ENCODE results near the gene ABHD3.
A peak's percentile ranks its signal among the peaks of the same experiment; 100 is the strongest.
"Not testable (repeated sequence)": the region's sequence is repeated elsewhere in the genome, so short reads cannot be mapped to it uniquely, and the experiment has no call there.

Gene ABHD3, protein sequence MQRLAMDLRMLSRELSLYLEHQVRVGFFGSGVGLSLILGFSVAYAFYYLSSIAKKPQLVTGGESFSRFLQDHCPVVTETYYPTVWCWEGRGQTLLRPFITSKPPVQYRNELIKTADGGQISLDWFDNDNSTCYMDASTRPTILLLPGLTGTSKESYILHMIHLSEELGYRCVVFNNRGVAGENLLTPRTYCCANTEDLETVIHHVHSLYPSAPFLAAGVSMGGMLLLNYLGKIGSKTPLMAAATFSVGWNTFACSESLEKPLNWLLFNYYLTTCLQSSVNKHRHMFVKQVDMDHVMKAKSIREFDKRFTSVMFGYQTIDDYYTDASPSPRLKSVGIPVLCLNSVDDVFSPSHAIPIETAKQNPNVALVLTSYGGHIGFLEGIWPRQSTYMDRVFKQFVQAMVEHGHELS
- total RNA-seq, result 22.0 to 65.6 (median 43.5) reads per million in 9 experiments

DNA sequence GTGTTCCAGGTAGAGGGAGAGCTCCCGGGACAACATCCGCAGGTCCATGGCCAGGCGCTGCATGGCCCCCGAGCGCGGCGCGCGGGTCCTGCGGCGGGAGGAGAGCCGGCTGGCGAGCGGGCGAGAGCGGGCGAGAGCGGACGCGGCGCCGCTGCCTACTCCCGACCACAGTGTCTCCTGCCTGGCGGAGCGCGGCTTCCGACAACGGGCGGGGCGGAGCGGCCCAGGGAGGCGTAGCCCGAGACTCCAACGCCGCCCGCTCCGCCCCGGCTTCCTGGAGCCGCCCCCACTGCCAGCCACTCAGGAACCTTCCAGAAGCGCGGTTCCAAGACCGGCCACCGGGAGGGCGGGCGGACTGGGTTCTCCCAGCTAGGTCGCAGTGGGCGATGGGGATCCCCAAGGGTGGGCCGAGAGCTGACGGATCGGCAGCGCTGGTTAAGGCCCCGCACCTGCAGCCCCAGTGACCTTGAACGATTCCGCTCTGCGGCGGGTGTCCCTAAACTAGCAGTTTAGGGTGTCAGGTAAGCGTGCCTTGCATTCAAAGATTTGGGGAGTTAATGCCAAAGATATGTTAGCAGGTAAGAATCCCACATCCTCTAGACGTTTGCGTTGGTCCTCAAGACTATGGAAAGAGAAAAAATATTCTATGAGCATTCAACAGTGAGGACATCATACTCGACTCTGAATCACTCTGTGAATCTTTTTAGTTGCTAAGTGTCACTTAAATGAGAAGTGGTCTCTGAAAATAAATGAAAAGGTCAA is at the start of gene ABHD3:
Gene ABHD3, minus strand, starts transcription at position 172 of the 762 bp plus-strand sequence. Its CDS starts 109 bp downstream, at position 63.
- H3K27ac Mint-ChIP-seq, result peak within 1 kb of the TSS; percentile 90 to 93
- H3K27me3 Mint-ChIP-seq, result no peaks in the 10 kb centered on the region
- peak; percentile 91 for ATAC-seq (replicated peaks)
- H3K9me3 Mint-ChIP-seq, result no peaks in the 10 kb centered on the region
- H3K36me3 Mint-ChIP-seq (ENCODE audit: insufficient read depth), result peaks cover 25% of the 10 kb centered on the region
- DNase-seq, result peak; percentile 88 to 91 (median 90)
- H3K4me3 Mint-ChIP-seq, result peak within 1 kb of the TSS; percentile 92 to 93
- peaks cover 12 to 16% of the 10 kb centered on the region in 2 donors for H3K4me1 Mint-ChIP-seq (ENCODE audit: low read depth in 2 of 2)

DNA sequence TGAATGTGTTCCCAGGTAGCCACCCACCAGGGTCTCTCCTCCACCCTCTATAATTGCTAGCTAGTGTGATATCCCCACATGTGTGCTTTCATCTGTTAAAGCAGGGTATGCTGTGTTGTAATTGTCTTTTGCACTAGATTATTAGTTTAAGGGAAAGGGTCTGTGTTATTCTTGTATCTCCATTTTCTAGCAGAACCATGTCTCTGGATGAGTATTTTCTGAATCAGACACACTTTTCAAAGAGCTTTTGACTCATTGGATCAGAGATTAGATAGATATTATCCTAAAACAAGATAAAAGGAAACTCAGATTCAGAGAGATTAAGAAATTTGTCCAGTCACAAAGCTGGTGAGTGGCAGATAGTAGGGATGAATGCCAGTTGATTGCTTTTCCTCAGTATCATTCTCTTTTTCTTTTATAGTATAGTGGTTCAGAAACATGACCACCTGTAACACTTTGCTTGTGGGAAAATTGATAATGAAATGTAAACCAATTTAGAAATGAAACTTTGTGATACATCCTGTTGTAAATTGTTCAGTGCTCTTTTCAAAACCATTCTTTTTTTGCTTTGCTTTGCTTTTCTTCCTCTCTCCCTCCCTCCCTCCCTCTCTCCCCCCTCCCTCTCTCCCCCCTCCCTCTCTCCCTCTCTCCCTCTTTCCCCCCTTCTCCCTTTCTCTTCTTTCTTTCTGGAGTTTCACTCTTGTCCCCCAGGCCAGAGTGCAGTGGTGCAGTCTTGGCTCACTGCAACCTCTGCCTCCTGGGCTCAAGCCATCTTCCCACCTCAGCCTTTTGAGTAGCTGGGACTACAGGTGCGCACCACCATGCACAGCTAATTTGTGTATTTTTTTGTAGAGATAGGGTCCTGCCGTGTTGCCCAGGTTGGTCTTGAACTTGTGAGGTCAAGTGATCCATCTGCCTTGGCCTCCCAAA is 43.5 kb upstream of the ABHD3 start:
- ATAC-seq (replicated peaks), result no peak
- Mint-ChIP-seq H3K27me3 (no peaks in the 10 kb centered on the region), H3K36me3 (ENCODE audit: insufficient read depth) (peaks cover 7% of the 10 kb centered on the region), H3K4me1 (ENCODE audit: low read depth in 2 of 2) (peaks cover 30 to 52% of the 10 kb centered on the region in 2 donors), H3K9me3 (no peaks in the 10 kb centered on the region), H3K27ac (peak overlapping the region; percentile 81 to 84), H3K4me3 (peak overlapping the region in 1 of 2 donors; percentile 37)
- DNase-seq, result no peak

DNA sequence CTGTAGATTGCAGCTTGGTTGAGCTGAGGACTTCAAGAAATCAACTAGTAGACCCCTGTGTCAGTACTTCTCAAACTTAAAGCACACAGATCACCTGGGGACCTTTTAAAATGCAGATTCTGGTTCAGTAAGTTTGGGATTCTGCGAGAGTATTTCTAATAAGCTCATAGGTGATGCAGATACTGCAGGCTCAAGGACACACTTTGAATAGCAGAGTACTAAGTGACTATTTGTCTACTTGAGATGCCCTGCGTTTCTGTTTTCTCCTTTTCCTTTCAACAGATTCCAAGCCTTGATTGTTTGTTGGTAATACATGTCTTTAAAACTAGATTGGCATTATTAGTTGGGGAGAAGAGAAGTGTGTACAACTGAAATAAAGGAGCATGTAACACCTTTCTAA is 42.7 kb upstream of the ABHD3 start:
- Mint-ChIP-seq H3K9me3 (no peaks in the 10 kb centered on the region), H3K27ac (peak overlapping the region; percentile 81 to 84), H3K27me3 (no peaks in the 10 kb centered on the region), H3K4me3 (no peak overlapping the region), H3K4me1 (ENCODE audit: low read depth in 2 of 2) (peaks cover 34 to 58% of the 10 kb centered on the region in 2 donors), H3K36me3 (ENCODE audit: insufficient read depth) (peaks cover 7% of the 10 kb centered on the region)
- ATAC-seq (replicated peaks), result no peak
- DNase-seq, result no peak

DNA sequence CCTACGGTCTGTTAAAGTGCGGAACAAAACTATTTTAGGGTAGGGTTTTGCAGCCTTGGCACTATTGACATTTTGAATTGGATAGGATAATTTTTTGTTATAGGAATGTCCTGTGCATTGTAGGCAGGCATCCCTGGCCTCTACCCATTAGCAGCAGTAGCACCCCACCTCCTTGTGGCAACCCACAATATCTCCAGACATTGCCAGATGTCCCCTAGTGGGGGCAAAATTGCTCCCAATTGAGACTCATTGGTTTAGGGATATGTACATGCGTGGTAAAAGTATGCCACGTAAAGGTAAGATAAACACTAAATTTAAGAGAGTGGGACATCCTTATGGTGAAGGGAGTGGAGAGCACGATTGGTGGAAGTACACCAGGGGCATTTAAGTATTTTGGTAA is 40.7 kb upstream of the ABHD3 start:
- DNase-seq (no peak), ATAC-seq (replicated peaks) (no peak)
- Mint-ChIP-seq H3K4me3 (no peak overlapping the region), H3K36me3 (ENCODE audit: insufficient read depth) (peaks cover 8% of the 10 kb centered on the region), H3K27me3 (no peaks in the 10 kb centered on the region), H3K9me3 (no peaks in the 10 kb centered on the region), H3K4me1 (ENCODE audit: low read depth in 2 of 2) (peaks cover 36 to 56% of the 10 kb centered on the region in 2 donors), H3K27ac (peak overlapping the region; percentile 6 to 9)

DNA sequence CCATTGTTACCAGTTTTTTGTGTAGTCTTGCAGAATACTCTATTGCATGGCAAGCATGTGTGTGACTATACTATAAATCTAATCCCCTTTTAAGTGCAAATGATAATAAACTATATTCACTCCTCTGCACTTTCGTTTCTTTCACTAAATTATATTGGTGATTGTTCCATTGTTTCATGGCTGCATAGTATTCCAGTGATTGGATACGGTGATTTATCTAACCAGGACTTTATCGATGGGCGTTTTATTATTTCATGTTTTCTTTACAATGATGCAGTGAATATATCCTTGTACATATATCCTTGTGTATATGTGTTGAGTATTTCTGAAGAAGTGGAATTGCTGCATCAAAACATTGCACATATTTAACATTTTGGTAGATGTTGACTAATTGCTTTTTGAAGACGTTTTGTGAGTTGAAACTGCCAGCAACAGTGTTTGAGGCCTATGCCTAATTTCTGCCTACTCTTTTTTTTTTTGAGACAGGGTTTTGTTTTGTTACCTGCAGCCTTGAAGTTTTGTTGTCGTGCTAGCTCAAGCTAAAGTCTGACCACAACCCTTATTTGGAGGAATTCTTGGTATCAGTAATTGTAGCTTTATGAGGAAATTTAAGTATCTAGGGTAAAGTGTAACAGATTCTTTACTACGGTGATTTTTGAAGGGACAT is 38.7 kb upstream of the ABHD3 start:
- peak overlapping the region; percentile 23 to 53 for H3K27ac Mint-ChIP-seq
- peaks cover 38 to 59% of the 10 kb centered on the region in 2 donors for H3K4me1 Mint-ChIP-seq (ENCODE audit: low read depth in 2 of 2)
- H3K4me3 Mint-ChIP-seq, result peak overlapping the region; percentile 29 to 84
- ATAC-seq (replicated peaks), result no peak
- H3K27me3 Mint-ChIP-seq, result no peaks in the 10 kb centered on the region
- DNase-seq, result no peak
- H3K9me3 Mint-ChIP-seq, result no peaks in the 10 kb centered on the region
- peaks cover 9% of the 10 kb centered on the region for H3K36me3 Mint-ChIP-seq (ENCODE audit: insufficient read depth)

DNA sequence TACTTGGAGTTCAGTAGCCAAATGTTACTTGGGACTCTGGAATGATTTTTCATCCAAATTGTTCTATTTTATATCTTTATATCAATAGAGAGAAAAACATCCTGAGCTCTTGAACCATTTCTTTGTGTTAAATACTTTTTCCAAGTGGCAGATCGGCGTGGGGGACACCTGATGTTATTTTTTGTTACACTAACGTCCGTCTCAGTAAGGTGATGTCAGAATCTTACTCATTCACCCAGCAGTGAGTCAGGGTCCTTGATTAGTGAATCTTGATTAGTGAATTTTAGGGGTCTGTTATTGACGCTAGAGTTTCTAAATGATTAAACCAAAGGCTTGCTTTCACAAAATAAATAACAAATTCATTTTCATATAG is 37.7 kb upstream of the ABHD3 start:
- Mint-ChIP-seq H3K4me3 (peak overlapping the region; percentile 79 to 84), H3K27ac (peak overlapping the region; percentile 46 to 85), H3K36me3 (ENCODE audit: insufficient read depth) (peaks cover 10% of the 10 kb centered on the region), H3K27me3 (no peaks in the 10 kb centered on the region), H3K4me1 (ENCODE audit: low read depth in 2 of 2) (peaks cover 31 to 49% of the 10 kb centered on the region in 2 donors), H3K9me3 (no peaks in the 10 kb centered on the region)
- ATAC-seq (replicated peaks) (no peak), DNase-seq (no peak)

DNA sequence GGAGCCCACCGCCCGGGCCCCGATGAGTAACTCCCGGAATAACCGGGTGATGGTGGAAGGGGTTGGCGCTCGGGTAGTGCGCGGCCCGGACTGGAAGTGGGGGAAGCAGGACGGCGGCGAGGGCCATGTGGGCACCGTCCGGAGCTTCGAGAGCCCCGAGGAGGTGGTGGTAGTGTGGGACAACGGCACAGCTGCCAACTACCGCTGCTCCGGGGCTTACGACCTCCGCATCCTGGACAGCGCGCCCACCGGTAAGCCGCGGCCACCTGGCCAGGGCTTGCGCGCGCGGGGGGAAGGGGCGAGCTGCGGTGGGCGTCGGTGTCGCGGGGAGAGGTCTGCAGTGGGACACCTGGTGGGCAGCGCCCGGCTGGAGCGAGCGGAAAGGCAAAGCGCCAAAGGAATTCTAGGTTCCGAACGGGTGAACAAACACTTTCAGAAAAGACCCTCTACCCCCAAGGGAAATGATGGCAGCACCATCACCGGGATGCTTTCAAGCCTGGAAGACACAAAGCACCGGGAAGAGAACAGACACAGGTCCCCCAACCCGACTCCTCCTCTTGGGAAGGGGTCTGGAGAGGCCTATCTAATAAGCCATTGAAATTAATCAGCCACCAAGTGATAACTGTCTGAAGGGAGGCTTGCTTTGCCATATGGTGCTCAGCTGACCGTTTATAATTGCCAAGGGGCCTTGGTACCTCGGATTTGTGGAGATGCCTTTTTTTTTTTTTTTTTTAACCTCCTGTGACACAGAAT is 37.2 kb upstream of the ABHD3 start:
- ATAC-seq (replicated peaks), result no peak

DNA sequence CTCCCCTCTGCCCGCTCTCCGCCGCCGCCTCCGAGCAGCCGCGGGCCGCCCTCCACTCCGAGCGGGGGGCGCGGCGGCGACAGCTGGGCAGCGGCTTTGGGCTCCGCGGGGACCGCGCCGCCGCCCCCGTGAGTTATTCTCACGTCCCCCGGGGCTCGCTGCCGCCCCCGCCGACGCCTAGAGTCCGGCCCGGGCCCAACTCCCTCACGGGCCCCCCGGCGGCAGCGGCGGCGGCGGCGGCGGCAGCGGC is 36.7 kb upstream of the ABHD3 start:
- no peak for DNase-seq
- ATAC-seq (replicated peaks), result no peak
- peaks cover 26 to 39% of the 10 kb centered on the region in 2 donors for H3K4me1 Mint-ChIP-seq (ENCODE audit: low read depth in 2 of 2)
- peak overlapping the region; percentile 79 to 84 for H3K4me3 Mint-ChIP-seq
- no peaks in the 10 kb centered on the region for H3K9me3 Mint-ChIP-seq
- H3K27ac Mint-ChIP-seq, result peak overlapping the region in 1 of 2 donors; percentile 85
- H3K27me3 Mint-ChIP-seq, result no peaks in the 10 kb centered on the region
- H3K36me3 Mint-ChIP-seq (ENCODE audit: insufficient read depth), result peaks cover 10% of the 10 kb centered on the region

More for the DNA sequence above, 37.2 kb upstream of the ABHD3 start:
- peak; percentile 3 to 9 (median 4) for DNase-seq
- Mint-ChIP-seq H3K27me3 (no peaks in the 10 kb centered on the region), H3K4me1 (ENCODE audit: low read depth in 2 of 2) (peaks cover 29 to 43% of the 10 kb centered on the region in 2 donors), H3K27ac (peak overlapping the region; percentile 46 to 85), H3K36me3 (ENCODE audit: insufficient read depth) (peaks cover 10% of the 10 kb centered on the region), H3K9me3 (no peaks in the 10 kb centered on the region), H3K4me3 (peak overlapping the region; percentile 79 to 84)

DNA sequence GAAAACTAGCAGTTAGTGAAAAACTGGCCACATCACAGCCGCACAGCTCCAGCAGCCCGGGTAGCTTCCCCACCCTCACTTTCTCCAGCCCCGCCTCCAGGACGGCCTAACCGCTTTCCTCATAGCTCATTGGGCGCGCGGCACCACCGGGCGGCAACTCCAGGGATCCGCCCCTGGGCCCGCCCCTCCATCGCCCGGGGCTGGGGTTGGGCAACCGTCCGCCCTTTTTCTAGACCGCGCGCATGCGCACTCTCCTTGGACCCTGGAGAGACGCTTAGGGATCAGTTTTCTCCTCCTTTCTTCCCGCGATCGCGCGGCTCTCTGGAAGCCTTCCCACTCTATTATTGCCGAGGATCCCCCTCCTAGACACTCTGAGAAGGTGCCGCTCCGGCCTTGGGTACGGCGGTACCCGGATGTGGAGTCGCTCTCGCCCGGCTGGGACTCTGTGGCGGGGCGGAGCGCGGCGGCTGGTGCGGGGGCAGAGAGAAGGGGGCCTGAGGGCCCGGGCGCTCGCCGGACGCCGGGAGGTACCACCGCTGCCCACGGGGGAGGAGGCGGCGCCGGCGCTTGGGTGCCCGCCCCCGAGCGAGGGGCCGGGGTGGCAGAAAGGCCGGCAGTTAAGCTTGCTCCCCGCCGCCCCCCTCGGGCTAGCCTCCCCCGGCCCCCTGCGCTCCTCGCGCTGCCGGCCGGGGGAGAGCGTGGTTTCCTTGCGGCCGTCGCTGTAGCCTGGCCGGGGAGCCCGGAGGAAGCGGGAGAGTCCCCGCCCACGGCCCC is 36.2 kb upstream of the ABHD3 start, which contains the start of gene MIB1:
Gene MIB1, plus strand, starts transcription at position 255 of the 774 bp plus-strand sequence. CDS start 792 bp downstream, outside the sequence.
- Mint-ChIP-seq H3K36me3 (ENCODE audit: insufficient read depth) (peaks cover 10% of the 10 kb centered on the region), H3K4me3 (peak within 1 kb of the TSS; percentile 84 to 86), H3K9me3 (no peaks in the 10 kb centered on the region), H3K27me3 (no peaks in the 10 kb centered on the region), H3K4me1 (ENCODE audit: low read depth in 2 of 2) (peaks cover 23 to 36% of the 10 kb centered on the region in 2 donors), H3K27ac (peak within 1 kb of the TSS; percentile 90 to 96)
- ATAC-seq (replicated peaks) (peak; percentile 92), DNase-seq (peak; percentile 98 to 99 (median 99))

DNA sequence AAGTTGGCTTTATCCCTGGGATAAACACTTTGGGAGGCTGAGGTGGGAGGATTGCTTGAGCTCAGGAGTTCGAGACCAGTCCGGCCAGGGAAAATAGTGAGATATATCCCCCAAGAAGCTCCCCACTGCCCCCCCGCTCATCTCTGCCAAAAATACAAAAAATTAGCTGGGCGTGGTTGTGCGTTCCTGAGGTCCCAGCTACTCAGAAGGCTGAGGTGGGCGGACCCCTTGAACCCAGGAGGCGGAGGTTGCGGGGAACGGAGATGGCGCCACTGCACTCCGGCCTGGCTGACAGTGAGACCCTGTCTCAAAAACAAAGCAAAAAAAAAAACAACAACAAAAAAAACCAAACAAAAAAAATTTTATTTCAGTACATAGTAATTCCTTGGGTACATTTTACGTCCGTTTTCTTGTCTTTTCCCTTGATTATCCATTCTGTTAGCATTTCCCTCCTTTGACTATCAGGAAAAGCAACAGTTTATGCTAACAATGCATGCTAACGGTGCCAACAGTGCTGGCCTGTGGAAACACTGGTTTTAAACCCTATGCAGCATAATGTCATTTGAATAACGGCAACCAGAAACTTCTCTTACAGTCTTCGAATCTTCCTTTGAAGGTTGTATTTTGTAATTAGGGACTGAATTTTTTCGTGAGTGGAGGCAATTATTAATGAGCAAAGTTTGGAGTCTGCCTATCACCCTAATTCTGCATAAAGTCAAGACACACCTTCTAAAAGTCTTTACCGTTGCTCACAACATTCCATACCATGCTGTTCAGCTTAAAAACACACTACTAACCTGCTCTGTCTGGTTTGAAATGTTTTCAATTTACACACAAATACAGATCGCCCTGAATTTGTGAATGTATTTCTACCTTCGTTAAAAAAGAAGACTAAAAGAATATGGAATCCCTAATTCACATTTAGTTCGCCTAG is 35.3 kb upstream of the ABHD3 start:
- H3K27me3 Mint-ChIP-seq, result no peaks in the 10 kb centered on the region
- H3K9me3 Mint-ChIP-seq, result no peaks in the 10 kb centered on the region
- no peak for ATAC-seq (replicated peaks)
- H3K36me3 Mint-ChIP-seq (ENCODE audit: insufficient read depth), result peaks cover 10% of the 10 kb centered on the region
- peaks cover 23 to 35% of the 10 kb centered on the region in 2 donors for H3K4me1 Mint-ChIP-seq (ENCODE audit: low read depth in 2 of 2)
- DNase-seq, result no peak
- peak overlapping the region; percentile 90 to 96 for H3K27ac Mint-ChIP-seq
- H3K4me3 Mint-ChIP-seq, result peak overlapping the region; percentile 84 to 86

DNA sequence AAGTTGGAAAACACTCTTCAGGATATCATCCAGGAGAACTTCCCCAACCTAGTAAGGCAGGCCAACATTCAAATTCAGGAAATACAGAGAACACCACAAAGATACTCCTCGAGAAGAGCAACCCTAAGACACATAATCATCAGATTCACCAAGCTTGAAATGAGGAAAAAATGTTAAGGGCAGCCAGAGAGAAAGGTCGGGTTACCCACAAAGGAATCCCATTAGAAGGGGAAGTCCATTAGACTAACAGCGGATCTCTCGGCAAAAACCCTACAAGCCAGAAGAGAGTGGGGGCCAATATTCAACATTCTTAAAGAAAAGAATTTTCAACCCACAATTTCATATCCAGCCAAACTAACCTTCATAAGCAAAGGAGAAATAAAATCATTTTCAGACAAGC is 32.4 kb upstream of the ABHD3 start:
- H3K4me1 Mint-ChIP-seq (ENCODE audit: low read depth in 2 of 2); H3K27me3 Mint-ChIP-seq; ATAC-seq (replicated peaks); H3K4me3 Mint-ChIP-seq; H3K9me3 Mint-ChIP-seq; DNase-seq; H3K27ac Mint-ChIP-seq: not testable (repeated sequence)
- peaks cover 13% of the 10 kb centered on the region for H3K36me3 Mint-ChIP-seq (ENCODE audit: insufficient read depth)

All from effector memory CD8-positive, alpha-beta T cell (primary cell).